Astrocyte (in vitro differentiated cells and primary cell): Measurements from ENCODE around the gene MRTFB. TPM values are rescaled to one million over a fixed set of nuclear protein-coding genes. Genes with fewer than 3 reads are reported as not detected.

Experiments used
- DNase-seq: peaks from one replicate; pipeline ENCODE4 v3.0.0-alpha.2; 2010; ENCODE audit warnings: low read depth
- FAIRE-seq: peaks from 2 replicates; lab custom pipeline; 2011; peaks lifted over from hg19 to GRCh38; lab: Jason Lieb, UNC
- H2AFZ ChIP-seq: 2 replicates; pipeline ENCODE4 v1.6.0; 2012; ENCODE audit warnings: low read depth, low read length, inconsistent platforms
- H3K27ac ChIP-seq: 2 replicates; pipeline ENCODE4 v1.5.1; 2011; ENCODE audit warnings: low read depth, low read length, inconsistent platforms
- H3K27me3 ChIP-seq: 2 replicates; pipeline ENCODE4 v1.6.0; 2011; ENCODE audit warnings: low read length, inconsistent platforms; ENCODE audit not compliant: insufficient read depth
- H3K36me3 ChIP-seq: 2 replicates; pipeline ENCODE4 v1.5.1; 2011; ENCODE audit warnings: low read length, inconsistent platforms; ENCODE audit not compliant: insufficient read depth
- H3K4me1 ChIP-seq: 2 replicates; pipeline ENCODE4 v1.5.1; 2011; ENCODE audit warnings: low read length, inconsistent platforms; ENCODE audit not compliant: insufficient read depth
- H3K4me2 ChIP-seq: 2 replicates; pipeline ENCODE4 v1.6.0; 2012; ENCODE audit warnings: low read length, inconsistent platforms
- H3K4me3 ChIP-seq: 2 replicates; pipeline ENCODE4 v1.5.1; 2011; ENCODE audit warnings: low read depth, mild to moderate bottlenecking, low read length, inconsistent platforms; ENCODE audit not compliant: insufficient read depth
- H3K79me2 ChIP-seq: 2 replicates; pipeline ENCODE4 v1.6.0; 2012; ENCODE audit warnings: mild to moderate bottlenecking, low read length, inconsistent platforms; ENCODE audit not compliant: insufficient read depth
- H3K9ac ChIP-seq: 2 replicates; pipeline ENCODE4 v1.6.0; 2012; ENCODE audit warnings: mild to moderate bottlenecking, low read length, inconsistent platforms
- H3K9me3 ChIP-seq: 2 replicates; pipeline ENCODE4 v1.5.1; 2012; ENCODE audit warnings: low read depth, mild to moderate bottlenecking, low read length, inconsistent platforms; ENCODE audit not compliant: insufficient read depth
- H4K20me1 ChIP-seq: 2 replicates; pipeline ENCODE4 v1.6.0; 2012; ENCODE audit warnings: low read length, inconsistent platforms; ENCODE audit not compliant: insufficient read depth
- H3K27ac Mint-ChIP-seq: one replicate; pipeline ENCODE4 v1.8.0; 2021; ENCODE audit warnings: mild to moderate bottlenecking, mixed read lengths; ENCODE audit not compliant: unreplicated experiment
- H3K27me3 Mint-ChIP-seq: one replicate; pipeline ENCODE4 v1.8.0; 2021; ENCODE audit warnings: low read depth, mixed read lengths; ENCODE audit not compliant: unreplicated experiment
- H3K36me3 Mint-ChIP-seq: one replicate; pipeline ENCODE4 v1.8.0; 2021; ENCODE audit warnings: low read depth, mixed read lengths; ENCODE audit not compliant: unreplicated experiment
- H3K4me1 Mint-ChIP-seq: one replicate; pipeline ENCODE4 v1.8.0; 2021; ENCODE audit warnings: low read depth, mixed read lengths; ENCODE audit not compliant: unreplicated experiment
- H3K4me3 Mint-ChIP-seq: one replicate; pipeline ENCODE4 v1.8.0; 2021; ENCODE audit warnings: mild to moderate bottlenecking, moderate library complexity, mixed read lengths; ENCODE audit not compliant: unreplicated experiment
- H3K9me3 Mint-ChIP-seq: one replicate; pipeline ENCODE4 v1.8.0; 2021; ENCODE audit warnings: mild to moderate bottlenecking, mixed read lengths; ENCODE audit not compliant: unreplicated experiment
- EZH2 ChIP-seq: IDR thresholded peaks from 2 replicates; pipeline ENCODE4 v1.6.1; 2012; ENCODE audit warnings: mild to moderate bottlenecking, low read length, inconsistent platforms; ENCODE audit not compliant: insufficient read depth
- total RNA-seq: library from RNA; stranded (reverse); gene quantifications from 2 replicates; pipeline ENCODE4 v1.2.1, GENCODE V29; 2021
- TF ChIP-seq, protein P1 (sequence below): IDR thresholded peaks from 2 replicates; pipeline ENCODE4 v1.5.1; 2011; ENCODE audit warnings: low read depth, mild to moderate bottlenecking, inconsistent platforms, low read length, moderate library complexity; ENCODE audit not compliant: insufficient read depth

The MRTFB gene
- total RNA-seq, 1 donor from 2014 or later = 32.5 TPM

DNA sequence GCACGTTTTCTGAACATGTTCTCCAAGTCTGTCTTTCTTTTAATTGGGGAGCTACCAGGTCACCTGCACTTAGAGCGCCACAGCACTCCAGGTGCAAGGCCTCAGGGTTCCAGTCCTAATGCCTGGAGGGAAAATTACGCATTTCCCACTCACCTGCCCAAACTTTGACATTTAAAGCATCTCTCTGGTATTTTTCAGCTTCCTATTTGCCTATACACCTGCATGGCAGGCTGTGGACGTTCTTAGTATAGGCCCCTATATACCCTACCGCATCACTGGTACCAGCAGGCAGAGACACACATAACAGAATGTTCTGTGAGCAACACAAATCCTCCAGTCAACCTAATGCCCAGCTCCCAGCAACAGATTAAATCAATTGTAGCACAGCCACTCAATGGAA, 213.3 kb downstream of the MRTFB start:
- no peak for DNase-seq
- H3K4me2 ChIP-seq = no peak overlapping the region
- H3K27me3 Mint-ChIP-seq = no peaks in the 10 kb centered on the region

DNA sequence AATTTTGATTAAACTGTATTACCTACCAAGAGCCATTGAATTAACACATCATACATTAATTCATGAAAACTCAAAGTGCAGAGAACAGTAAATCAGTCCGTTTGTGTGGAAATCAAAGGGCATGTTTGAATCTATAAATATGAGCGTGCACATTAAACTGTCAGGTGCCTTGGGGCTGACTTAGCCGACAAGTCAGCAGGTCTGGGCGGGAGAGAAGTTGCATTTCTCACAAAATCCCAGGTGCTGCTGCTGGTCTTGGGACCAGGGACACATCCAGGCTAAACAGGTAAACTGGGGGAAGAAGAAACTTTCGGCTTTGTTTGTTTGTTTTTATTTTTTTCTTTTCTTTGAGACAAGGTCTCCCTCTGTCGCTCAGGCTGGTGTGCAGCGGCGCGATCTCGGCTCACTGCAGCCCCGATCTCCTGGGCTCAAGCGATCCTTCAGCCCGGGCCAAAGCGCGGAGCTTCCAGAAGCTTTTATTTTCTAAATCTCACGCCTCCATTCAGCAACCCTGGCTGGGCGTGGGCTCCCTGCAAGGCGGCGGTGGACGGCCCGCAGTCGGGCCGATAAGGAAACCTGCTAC, 213.9 kb downstream of the MRTFB start:
- peak overlapping the region; percentile 46 for H3K27ac ChIP-seq
- DNase-seq = no peak
- H4K20me1 ChIP-seq = no peaks in the 10 kb centered on the region
- peaks cover 7% of the 10 kb centered on the region for H3K36me3 Mint-ChIP-seq
- peak overlapping the region; percentile 93 for H3K4me3 Mint-ChIP-seq
- H3K9me3 ChIP-seq = peaks cover 11% of the 10 kb centered on the region
- peak overlapping the region; percentile 41 for H3K27ac Mint-ChIP-seq
- H3K9ac ChIP-seq = peak overlapping the region; percentile 83
- H3K4me1 Mint-ChIP-seq = no peaks in the 10 kb centered on the region
- H3K36me3 ChIP-seq = no peaks in the 10 kb centered on the region
- H2AFZ ChIP-seq = peak overlapping the region; percentile 87
- peak overlapping the region; percentile 91 for H3K4me2 ChIP-seq
- no peaks in the 10 kb centered on the region for H3K79me2 ChIP-seq
- H3K9me3 Mint-ChIP-seq = peaks cover 11% of the 10 kb centered on the region
- no peak for TF ChIP-seq EZH2
- TF ChIP-seq, protein P1, sequence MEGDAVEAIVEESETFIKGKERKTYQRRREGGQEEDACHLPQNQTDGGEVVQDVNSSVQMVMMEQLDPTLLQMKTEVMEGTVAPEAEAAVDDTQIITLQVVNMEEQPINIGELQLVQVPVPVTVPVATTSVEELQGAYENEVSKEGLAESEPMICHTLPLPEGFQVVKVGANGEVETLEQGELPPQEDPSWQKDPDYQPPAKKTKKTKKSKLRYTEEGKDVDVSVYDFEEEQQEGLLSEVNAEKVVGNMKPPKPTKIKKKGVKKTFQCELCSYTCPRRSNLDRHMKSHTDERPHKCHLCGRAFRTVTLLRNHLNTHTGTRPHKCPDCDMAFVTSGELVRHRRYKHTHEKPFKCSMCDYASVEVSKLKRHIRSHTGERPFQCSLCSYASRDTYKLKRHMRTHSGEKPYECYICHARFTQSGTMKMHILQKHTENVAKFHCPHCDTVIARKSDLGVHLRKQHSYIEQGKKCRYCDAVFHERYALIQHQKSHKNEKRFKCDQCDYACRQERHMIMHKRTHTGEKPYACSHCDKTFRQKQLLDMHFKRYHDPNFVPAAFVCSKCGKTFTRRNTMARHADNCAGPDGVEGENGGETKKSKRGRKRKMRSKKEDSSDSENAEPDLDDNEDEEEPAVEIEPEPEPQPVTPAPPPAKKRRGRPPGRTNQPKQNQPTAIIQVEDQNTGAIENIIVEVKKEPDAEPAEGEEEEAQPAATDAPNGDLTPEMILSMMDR = no peak
- no peaks in the 10 kb centered on the region for H3K27me3 ChIP-seq
- no peaks in the 10 kb centered on the region for H3K27me3 Mint-ChIP-seq
- H3K4me3 ChIP-seq = peak overlapping the region; percentile 91
- FAIRE-seq = no peak
- H3K4me1 ChIP-seq = peaks cover 9% of the 10 kb centered on the region

More for the DNA sequence above, 213.3 kb downstream of the MRTFB start:
- no peak overlapping the region for H2AFZ ChIP-seq
- no peak overlapping the region for H3K27ac Mint-ChIP-seq
- H3K4me1 Mint-ChIP-seq = no peaks in the 10 kb centered on the region
- H3K4me3 ChIP-seq = no peak overlapping the region
- no peaks in the 10 kb centered on the region for H3K79me2 ChIP-seq
- no peaks in the 10 kb centered on the region for H4K20me1 ChIP-seq
- H3K27ac ChIP-seq = no peak overlapping the region
- no peak overlapping the region for H3K9ac ChIP-seq
- peaks cover 6% of the 10 kb centered on the region for H3K9me3 Mint-ChIP-seq
- H3K4me1 ChIP-seq = peaks cover 9% of the 10 kb centered on the region
- FAIRE-seq = no peak
- H3K9me3 ChIP-seq = peaks cover 4% of the 10 kb centered on the region
- H3K4me3 Mint-ChIP-seq = peak overlapping the region; percentile 2
- H3K36me3 Mint-ChIP-seq = peaks cover 5% of the 10 kb centered on the region
- TF ChIP-seq EZH2 = no peak
- TF ChIP-seq, protein P1 = no peak
- no peaks in the 10 kb centered on the region for H3K27me3 ChIP-seq
- H3K36me3 ChIP-seq = no peaks in the 10 kb centered on the region
